Measurements from ENCODE around the gene TXLNG.

TXLNG gene

GRCh38 chrX:16785247-16786138 lies 773 bp upstream of the TXLNG start:
- no peak for DNase-seq

DNA sequence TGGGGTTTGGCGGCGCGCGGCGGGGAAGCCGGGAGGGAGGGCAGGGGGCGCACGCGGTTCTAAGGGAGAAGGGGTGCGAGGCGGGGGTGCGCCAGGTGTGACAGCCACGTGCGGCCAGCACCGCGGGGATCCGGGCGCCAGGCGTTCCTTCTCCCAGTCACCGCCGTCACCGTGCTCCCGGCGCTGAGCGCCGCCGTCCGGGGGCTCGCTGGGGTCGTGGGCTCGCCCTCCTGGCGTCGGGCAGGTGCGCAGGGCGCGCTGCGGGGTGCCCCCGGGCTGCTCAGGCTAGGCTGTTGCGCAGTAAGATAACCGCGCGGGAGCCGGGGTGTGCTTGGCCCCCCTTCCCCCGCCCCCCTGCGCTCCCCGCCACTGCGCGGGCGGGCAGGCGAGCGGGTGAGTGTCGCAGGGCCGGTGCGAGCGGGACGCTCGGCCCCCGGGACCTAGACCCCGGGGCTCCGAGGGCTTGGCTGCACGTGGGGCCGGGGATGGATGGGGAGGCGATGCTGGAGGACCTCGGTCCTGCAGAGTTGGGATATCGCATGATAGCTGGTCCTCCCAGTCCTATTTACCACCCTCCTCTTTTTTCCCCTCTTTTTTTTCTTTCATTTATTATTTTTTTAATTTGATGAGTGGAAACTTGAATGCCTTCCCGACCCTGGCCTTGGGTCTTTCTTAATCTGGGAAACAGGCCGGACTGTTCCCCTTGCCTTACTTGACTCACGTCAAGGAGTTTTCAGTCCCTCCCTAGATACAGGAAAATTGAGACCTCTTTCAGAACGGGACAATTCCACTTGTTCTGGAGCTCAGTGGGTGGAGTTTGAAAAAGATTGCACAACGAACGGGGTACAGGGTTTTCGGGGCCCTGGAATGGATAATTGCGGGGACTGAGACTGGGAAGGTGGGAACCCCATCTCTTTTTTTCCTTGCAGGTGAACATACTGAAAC lies 797 bp downstream of the TXLNG start:
- DNase-seq: no peak

DNA sequence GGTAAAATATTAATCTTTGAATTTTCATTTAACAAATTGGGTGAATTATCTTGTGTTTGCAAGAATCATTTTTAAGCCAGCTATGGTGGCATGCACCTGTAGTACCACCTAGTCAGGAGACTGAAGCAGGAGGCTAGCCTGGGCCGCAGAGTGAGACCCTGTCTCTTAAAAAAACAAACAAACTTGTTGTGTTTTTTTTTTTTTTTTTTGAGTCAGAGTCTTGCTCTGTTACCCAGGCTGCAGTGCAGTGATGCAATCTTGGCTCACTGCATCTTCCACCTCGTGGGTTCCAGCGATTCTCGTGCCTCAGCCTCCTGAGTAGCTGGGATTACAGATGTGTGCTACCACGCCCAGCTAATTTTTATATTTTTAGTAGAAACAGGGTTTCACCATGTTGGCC lies 2.2 kb downstream of the TXLNG start:
- DNase-seq: no peak

GRCh38 chrX:16796298-16796697 lies 10.0 kb downstream of the TXLNG start:
- DNase-seq: no peak

- no peak for DNase-seq
These were observed 11.1 kb downstream of the TXLNG start for GRCh38 chrX:16797358-16797757.

DNA sequence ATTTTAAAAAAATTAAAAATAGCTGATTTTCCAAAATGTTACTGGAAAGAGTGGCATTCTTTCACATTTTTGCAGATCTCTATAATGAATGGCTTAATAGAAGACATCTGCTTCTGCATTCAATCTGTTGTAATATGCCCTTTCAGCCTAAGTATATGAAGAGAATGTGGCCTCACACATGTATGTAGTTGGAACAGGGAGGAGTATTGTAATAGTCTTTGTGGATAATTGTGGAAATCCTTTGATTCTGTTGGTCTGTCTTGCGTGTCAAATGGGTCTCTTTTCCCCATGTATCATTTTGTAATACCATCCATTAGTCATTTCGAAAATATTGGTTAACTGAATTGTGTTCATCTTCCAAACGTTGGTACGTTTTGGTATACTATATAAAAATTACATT lies 11.6 kb downstream of the TXLNG start:
- no peak for DNase-seq

DNA sequence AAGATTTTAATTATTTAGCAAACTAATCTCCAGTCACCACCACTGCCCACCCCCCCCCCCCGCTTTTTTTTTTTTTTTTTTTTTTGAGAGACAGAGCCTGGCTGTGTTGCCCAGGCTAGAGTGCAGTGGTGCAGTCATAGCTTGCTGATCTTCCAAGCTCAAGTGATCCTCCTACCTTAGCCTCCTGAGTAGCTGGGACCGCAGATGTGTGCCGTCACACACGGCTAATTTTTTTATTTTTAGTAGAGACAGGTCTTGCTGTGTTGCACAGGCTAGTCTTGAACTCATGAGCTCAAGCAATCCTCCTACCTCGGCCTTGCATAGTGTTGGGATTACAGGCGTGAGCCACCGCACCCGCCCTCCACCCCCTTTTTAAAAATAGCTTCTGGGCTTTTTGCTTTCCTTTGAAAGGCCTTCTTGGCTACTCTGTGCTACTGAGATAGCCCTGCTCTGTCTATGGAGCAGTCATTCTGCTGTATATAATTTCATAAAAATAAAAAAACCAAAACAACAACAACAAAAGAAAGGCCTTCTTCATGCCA lies 18.7 kb downstream of the TXLNG start:
- DNase-seq: no peak

- DNase-seq: no peak
These were observed 21.3 kb downstream of the TXLNG start for GRCh38 chrX:16807548-16807947.

- DNase-seq: no peak
These were observed 21.8 kb downstream of the TXLNG start for GRCh38 chrX:16807976-16808542.

- no peak for DNase-seq
These were observed 28.3 kb downstream of the TXLNG start for GRCh38 chrX:16814597-16814996.

- no peak for DNase-seq
These were observed 33.4 kb downstream of the TXLNG start for GRCh38 chrX:16819634-16820033.

GRCh38 chrX:16822723-16823122 lies 36.5 kb downstream of the TXLNG start:
- DNase-seq: no peak

DNA sequence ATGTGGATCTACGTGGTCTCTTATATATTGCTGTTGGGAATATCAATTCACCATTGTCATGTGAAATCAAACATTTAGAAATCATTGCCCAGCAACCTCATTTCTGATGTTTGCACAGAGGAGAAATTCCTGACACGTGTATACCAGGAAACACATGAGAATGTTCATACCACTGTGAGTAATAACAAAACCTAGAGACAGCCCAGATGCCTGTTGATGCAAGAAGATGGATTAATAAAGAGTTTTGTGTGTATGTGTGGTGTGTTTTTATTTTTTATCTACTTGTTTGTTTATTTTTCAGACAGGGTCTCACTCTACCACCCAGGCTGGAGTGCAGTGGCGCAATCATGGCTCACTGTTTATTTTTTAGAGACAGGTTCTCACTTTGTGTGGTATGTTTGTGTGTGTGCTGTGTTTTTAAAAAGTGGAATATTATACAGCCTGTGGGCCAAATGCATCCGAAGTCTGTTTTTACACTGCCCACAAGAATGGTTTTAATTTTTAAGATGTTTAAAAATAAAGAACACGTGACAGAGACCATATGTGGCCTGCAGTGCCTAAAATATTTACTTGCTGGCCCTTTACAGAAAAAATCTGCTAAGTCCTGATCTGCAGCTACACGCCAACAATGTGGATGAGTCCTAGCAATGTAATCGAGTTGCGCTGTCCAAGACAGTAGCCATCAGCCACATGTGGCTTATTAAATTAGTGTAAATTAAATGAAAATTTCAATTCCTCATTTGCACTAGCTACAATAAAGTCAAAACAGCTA lies 39.2 kb downstream of the TXLNG start:
- DNase-seq: no peak

DNA sequence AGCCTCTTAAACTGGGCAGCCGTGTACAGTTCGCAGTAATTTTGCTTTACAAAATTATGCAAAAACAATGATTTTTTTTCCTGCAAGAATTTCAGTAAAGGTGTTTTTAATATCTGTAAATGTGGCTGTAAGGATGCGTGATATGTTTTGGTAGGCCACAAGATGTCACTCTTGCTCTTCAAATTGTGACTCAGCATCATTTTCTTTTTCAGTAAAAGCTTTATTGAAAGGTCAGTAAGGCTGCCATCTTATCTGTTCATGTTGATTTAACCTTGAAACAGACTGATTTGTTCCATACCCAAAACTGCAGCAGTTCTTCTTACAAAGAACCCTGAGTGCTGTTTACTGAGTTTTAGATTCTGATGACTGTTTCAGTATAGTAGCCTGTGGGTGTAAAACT lies 39.9 kb downstream of the TXLNG start:
- peak; percentile 25 for DNase-seq

GRCh38 chrX:16827225-16827624 lies 41.0 kb downstream of the TXLNG start:
- DNase-seq: no peak

- DNase-seq: peak; percentile 7
These were observed 42.0 kb downstream of the TXLNG start for GRCh38 chrX:16828124-16828908.

DNA sequence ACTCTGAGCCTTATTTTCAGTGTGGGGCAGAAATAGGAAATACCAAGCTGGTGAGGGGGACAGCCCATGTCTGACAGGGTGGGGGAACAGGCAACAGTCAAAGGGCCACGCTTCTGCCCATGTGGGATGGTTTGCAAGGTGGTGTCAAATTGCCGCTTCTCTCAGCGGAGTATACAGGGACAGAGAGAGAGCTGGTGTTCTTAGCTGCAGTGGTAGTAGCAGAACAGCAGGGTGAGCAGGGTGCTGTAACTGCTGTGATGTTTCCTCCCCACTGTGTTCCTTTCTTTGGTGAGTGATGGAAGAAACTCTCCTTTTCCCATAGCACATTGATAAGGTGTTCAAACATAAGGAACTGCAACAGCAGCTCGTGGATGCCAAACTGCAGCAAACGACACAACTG lies 46.0 kb downstream of the TXLNG start:
- DNase-seq: no peak

GRCh38 chrX:16834806-16835205 lies 48.5 kb downstream of the TXLNG start:
- DNase-seq: no peak

GRCh38 chrX:16836371-16836770 lies 50.1 kb downstream of the TXLNG start:
- DNase-seq: no peak

- DNase-seq: peak; percentile 67
These were observed 52.2 kb downstream of the TXLNG start for GRCh38 chrX:16838202-16839066.
